Left lung (tissue), 10 donors: ENCODE data around the gene ACYP1. TPM values are rescaled to one million over a fixed set of nuclear protein-coding genes. Genes with fewer than 3 reads are reported as not detected.
A peak's percentile ranks its signal among the peaks of the same experiment; 100 is the strongest.

Experiments
- ATAC-seq: fragments of 200-7000 bp; cut with Tn5 transposase; one replicate; pipeline ENCODE4 v1.9.1; 2020; ENCODE audit warnings: moderate library complexity
- DNase-seq, 4 donors: peaks; one replicate each; pipeline ENCODE4 v3.0.0-alpha.2; 2013 to 2020
- H3K27ac ChIP-seq, 2 donors: fragments of 200-600 bp; sonication (generic) in 1 of 2; one replicate each; pipeline versions ENCODE4 v1.5.0 to v1.8.0; 2020 to 2021
- H3K27me3 ChIP-seq, 2 donors: fragments of 200-600 bp; sonication (generic) in 1 of 2; one replicate each; pipeline versions ENCODE4 v1.5.0 to v1.8.0; 2020 to 2021
- H3K36me3 ChIP-seq, 2 donors: fragments of 200-600 bp; sonication (generic) in 1 of 2; one replicate each; pipeline versions ENCODE4 v1.5.0 to v1.8.0; 2020 to 2021
- H3K4me1 ChIP-seq, 2 donors: fragments of 200-600 bp; one replicate each; pipeline ENCODE4 v1.8.0; 2021
- H3K4me3 ChIP-seq, 2 donors: fragments of 200-600 bp; sonication (generic) in 1 of 2; one replicate each; pipeline versions ENCODE4 v1.5.0 to v1.8.0; 2020 to 2021; ENCODE audit warnings: mild to moderate bottlenecking in 1 of 2
- H3K9me3 ChIP-seq, 2 donors: fragments of 200-600 bp; sonication (generic) in 1 of 2; one replicate each; pipeline versions ENCODE4 v1.5.0 to v1.8.0; 2020 to 2021
- CTCF ChIP-seq, 2 donors: fragments of 200-600 bp; sonication (generic) in 1 of 2; IDR thresholded peaks; one replicate each; pipeline versions ENCODE4 v1.5.0 to v1.8.0; 2021; ENCODE audit warnings: antibody characterized with exemption in 2 of 2
- intact Hi-C, 2 donors: fragments of 100-400 bp; cut with DNase I; formaldehyde crosslinking; loops; one replicate each; pipeline versions ENCODE4 v1.11.2 to v1.14.2; 2022
- polyA plus RNA-seq, 6 donors: library from polyadenylated mRNA; unstranded; fragments of 120-200 nt; gene quantifications; one replicate each; pipeline ENCODE4 v1.2.1, GENCODE V29; 2013; ENCODE audit not compliant: insufficient read length in 6 of 6
- total RNA-seq, 2 donors: library from RNA; stranded (reverse); fragmentation: NEBNext Ultra II Directional; extraction: Animal tissue kit (Norgen Biotek cat#: 25700); gene quantifications; one replicate each; pipeline ENCODE4 v1.2.1, GENCODE V29; 2021
- donor health status: DM: no; HTN: yes; CAD: no.
- donor health status: DM: no; HTN: no; CAD: no.

The ACYP1 gene
- total and polyA plus RNA-seq, 8 donors: 9.8 to 57.0 (median 49.6) TPM

- ATAC-seq (no peak), DNase-seq (no peak)
- no peak for TF ChIP-seq CTCF (IDR thresholded peaks at IDR 0.05)
- H3K4me3 ChIP-seq: peak overlapping the region in 1 of 2 donors; percentile 65
- peaks cover 0 to 10% of the 10 kb centered on the region in 2 donors for H3K27me3 ChIP-seq
- intact Hi-C loops: no loop called here
- no peaks in the 10 kb centered on the region for H3K9me3 ChIP-seq
- peak overlapping the region; percentile 84 to 92 for H3K27ac ChIP-seq
- H3K36me3 ChIP-seq: no peaks in the 10 kb centered on the region
- peaks cover 0 to 40% of the 10 kb centered on the region in 2 donors for H3K4me1 ChIP-seq
Measured at GRCh38 chr14:75049731-75050201, 14.1 kb downstream of the ACYP1 start.

GRCh38 chr14:75049136-75049535 is 14.7 kb downstream of the ACYP1 start:
- Histone ChIP-seq H3K36me3 (no peaks in the 10 kb centered on the region), H3K9me3 (no peaks in the 10 kb centered on the region), H3K27me3 (peaks cover 0 to 10% of the 10 kb centered on the region in 2 donors), H3K4me1 (peaks cover 0 to 41% of the 10 kb centered on the region in 2 donors), H3K4me3 (no peak overlapping the region), H3K27ac (peak overlapping the region in 1 of 2 donors; percentile 92)
- ATAC-seq: no peak
- intact Hi-C loops: no loop called here
- TF ChIP-seq CTCF (IDR thresholded peaks at IDR 0.05): no peak
- DNase-seq: no peak

GRCh38 chr14:75048101-75048500 is 15.7 kb downstream of the ACYP1 start:
- Histone ChIP-seq H3K27ac (no peak overlapping the region), H3K36me3 (no peaks in the 10 kb centered on the region), H3K4me1 (peaks cover 0 to 39% of the 10 kb centered on the region in 2 donors), H3K27me3 (peaks cover 0 to 10% of the 10 kb centered on the region in 2 donors), H3K4me3 (no peak overlapping the region), H3K9me3 (no peaks in the 10 kb centered on the region)
- no peak for ATAC-seq
- intact Hi-C loops: no loop called here
- no peak for DNase-seq
- no peak for TF ChIP-seq CTCF (IDR thresholded peaks at IDR 0.05)

GRCh38 chr14:75047506-75047905 is 16.3 kb downstream of the ACYP1 start:
- no peak overlapping the region for H3K27ac ChIP-seq
- H3K4me3 ChIP-seq: no peak overlapping the region
- intact Hi-C loops: no loop called here
- DNase-seq (no peak), ATAC-seq (no peak)
- H3K27me3 ChIP-seq: peaks cover 0 to 10% of the 10 kb centered on the region in 2 donors
- H3K4me1 ChIP-seq: peaks cover 0 to 39% of the 10 kb centered on the region in 2 donors
- no peak for TF ChIP-seq CTCF (IDR thresholded peaks at IDR 0.05)
- H3K9me3 ChIP-seq: no peaks in the 10 kb centered on the region
- H3K36me3 ChIP-seq: no peaks in the 10 kb centered on the region

- no peaks in the 10 kb centered on the region for H3K9me3 ChIP-seq
- H3K27me3 ChIP-seq: peaks cover 0 to 10% of the 10 kb centered on the region in 2 donors
- peaks cover 0 to 4% of the 10 kb centered on the region in 2 donors for H3K36me3 ChIP-seq
- peaks cover 0 to 39% of the 10 kb centered on the region in 2 donors for H3K4me1 ChIP-seq
- intact Hi-C loops: no loop called here
- TF ChIP-seq CTCF (IDR thresholded peaks at IDR 0.05): no peak
- no peak overlapping the region for H3K4me3 ChIP-seq
- no peak overlapping the region for H3K27ac ChIP-seq
- DNase-seq (no peak), ATAC-seq (no peak)
Measured at GRCh38 chr14:75046899-75047298, 16.9 kb downstream of the ACYP1 start.
